ENCODE measurements around the gene MTCL1. TPM values are rescaled to one million over a fixed set of nuclear protein-coding genes. Genes with fewer than 3 reads are reported as not detected.

MTCL1 gene
- total RNA-seq, 1 donor from 2014 or later = 10.0 TPM

DNA sequence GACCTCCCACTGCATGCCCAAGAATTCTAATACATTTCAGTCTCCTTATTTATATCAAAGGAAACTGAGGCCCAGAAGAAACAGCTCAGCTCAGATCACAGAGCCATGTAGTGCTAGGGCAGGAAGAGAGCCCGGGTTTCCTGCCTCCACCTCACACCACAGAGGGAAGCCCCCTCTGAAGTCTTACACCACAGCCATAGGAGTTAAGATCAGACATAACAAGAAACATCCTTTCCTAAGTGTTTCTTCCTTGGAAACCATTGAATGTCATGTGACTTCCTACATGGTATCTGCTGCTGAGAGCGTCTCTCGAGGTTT, 102.1 kb downstream of the MTCL1 start:
- no peaks in the 10 kb centered on the region for H3K27me3 ChIP-seq (ENCODE audit: control insufficient read depth, insufficient read depth, low read length)
- peaks cover 7% of the 10 kb centered on the region for H3K36me3 ChIP-seq (ENCODE audit: control insufficient read depth, insufficient read depth, low read length)
- no peak overlapping the region for H3K4me3 ChIP-seq (ENCODE audit: low read depth, low read length)
- TF ChIP-seq, protein P1, sequence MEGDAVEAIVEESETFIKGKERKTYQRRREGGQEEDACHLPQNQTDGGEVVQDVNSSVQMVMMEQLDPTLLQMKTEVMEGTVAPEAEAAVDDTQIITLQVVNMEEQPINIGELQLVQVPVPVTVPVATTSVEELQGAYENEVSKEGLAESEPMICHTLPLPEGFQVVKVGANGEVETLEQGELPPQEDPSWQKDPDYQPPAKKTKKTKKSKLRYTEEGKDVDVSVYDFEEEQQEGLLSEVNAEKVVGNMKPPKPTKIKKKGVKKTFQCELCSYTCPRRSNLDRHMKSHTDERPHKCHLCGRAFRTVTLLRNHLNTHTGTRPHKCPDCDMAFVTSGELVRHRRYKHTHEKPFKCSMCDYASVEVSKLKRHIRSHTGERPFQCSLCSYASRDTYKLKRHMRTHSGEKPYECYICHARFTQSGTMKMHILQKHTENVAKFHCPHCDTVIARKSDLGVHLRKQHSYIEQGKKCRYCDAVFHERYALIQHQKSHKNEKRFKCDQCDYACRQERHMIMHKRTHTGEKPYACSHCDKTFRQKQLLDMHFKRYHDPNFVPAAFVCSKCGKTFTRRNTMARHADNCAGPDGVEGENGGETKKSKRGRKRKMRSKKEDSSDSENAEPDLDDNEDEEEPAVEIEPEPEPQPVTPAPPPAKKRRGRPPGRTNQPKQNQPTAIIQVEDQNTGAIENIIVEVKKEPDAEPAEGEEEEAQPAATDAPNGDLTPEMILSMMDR (IDR thresholded peaks at IDR 0.05; ENCODE audit: insufficient read depth, low read length, severe bottlenecking) = no peak
- FAIRE-seq = no peak
- no peak for DNase-seq (ENCODE audit: low read depth)

DNA sequence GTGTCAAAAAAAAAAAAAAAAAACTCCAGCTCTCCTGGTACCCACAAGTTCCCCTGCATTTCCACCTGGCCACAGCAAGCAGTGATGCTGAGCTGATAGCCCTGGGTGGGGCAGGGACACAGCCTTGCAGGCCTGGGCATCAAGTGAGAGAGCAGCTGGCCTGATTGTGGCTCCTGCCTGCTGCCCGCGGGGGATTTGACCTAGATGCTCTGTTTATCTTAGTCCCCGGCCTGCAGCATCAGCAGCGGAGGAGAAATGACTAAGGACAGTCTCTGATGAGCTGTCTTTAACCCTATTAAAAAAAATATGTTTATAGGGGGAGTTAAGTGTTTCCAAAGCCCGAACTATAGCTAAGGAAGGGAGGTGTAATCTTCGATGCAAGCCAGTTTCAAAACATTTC, 102.6 kb downstream of the MTCL1 start:
- no peak for DNase-seq (ENCODE audit: low read depth)
- Histone ChIP-seq H3K27me3 (ENCODE audit: control insufficient read depth, insufficient read depth, low read length) (no peaks in the 10 kb centered on the region), H3K36me3 (ENCODE audit: control insufficient read depth, insufficient read depth, low read length) (peaks cover 8% of the 10 kb centered on the region), H3K4me3 (ENCODE audit: low read depth, low read length) (no peak overlapping the region)
- TF ChIP-seq, protein P1 (IDR thresholded peaks at IDR 0.05; ENCODE audit: insufficient read depth, low read length, severe bottlenecking) = no peak
- FAIRE-seq = no peak

DNA sequence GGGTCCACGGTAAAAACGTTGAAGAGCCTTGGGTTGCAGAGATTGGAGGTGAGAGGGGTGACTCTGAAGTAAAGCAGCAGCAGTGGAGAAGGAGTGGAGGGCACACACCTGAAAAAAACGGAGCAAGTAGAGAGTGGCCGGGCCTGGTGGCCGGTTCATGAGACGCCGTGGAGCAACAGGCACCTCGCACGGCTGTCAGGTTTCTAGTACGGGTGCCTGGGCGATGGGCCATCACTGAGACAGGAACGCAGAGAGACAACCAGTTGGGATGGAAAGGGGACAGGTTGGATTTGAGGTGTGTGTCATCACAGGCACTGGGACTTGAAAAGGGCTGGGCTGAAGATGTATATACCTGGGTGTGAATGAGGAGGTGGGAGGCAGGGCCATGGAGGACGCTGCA, 104.2 kb downstream of the MTCL1 start:
- DNase-seq (ENCODE audit: low read depth) = no peak
- TF ChIP-seq, protein P1 (IDR thresholded peaks at IDR 0.05; ENCODE audit: insufficient read depth, low read length, severe bottlenecking) = no peak

DNA sequence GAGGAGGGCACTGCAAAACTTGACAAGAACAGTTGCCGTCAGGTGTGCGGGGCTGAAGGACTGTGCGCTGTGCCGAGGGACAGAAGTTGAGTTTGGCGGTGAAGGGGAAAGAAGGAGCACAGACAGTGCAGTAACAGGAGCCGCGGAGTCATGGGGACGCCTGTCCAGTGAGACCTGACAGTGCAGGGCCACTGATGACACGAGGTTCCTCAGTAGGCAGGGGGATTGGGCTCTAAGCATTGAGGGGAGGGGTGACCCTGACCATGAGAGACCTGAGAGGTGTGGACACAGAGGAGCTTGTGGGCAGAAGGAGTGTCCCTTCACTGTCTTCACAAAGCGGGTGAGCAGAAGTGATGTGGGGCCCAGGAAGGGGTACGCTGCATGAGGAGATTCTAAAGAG, 104.8 kb downstream of the MTCL1 start:
- H3K27me3 ChIP-seq (ENCODE audit: control insufficient read depth, insufficient read depth, low read length) = no peaks in the 10 kb centered on the region
- FAIRE-seq (no peak), DNase-seq (ENCODE audit: low read depth) (no peak)
- H3K4me3 ChIP-seq (ENCODE audit: low read depth, low read length) = no peak overlapping the region
- H3K36me3 ChIP-seq (ENCODE audit: control insufficient read depth, insufficient read depth, low read length) = peaks cover 11% of the 10 kb centered on the region
- TF ChIP-seq, protein P1 (IDR thresholded peaks at IDR 0.05; ENCODE audit: insufficient read depth, low read length, severe bottlenecking) = no peak

More for the DNA sequence above, 104.2 kb downstream of the MTCL1 start:
- no peaks in the 10 kb centered on the region for H3K27me3 ChIP-seq (ENCODE audit: control insufficient read depth, insufficient read depth, low read length)
- FAIRE-seq = no peak
- no peak overlapping the region for H3K4me3 ChIP-seq (ENCODE audit: low read depth, low read length)
- peaks cover 10% of the 10 kb centered on the region for H3K36me3 ChIP-seq (ENCODE audit: control insufficient read depth, insufficient read depth, low read length)

DNA sequence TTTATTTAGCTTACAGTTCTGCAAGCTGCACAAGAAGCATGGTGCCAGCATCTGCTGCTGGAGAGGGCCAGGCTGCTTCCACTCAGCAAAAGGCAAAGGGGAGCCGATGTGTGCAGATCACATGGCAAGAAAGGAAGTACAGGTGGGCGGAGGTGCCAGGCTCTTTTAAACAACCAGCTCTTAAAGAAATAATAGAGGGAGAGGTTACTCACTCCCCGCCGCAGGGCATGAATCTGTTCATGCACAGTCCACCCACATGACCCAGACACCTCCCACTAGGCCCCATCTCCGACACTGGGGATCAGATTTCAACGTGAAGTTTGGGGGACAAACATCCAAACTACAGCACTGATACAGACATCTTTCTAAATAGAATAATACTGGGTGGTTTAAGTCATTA, 105.8 kb downstream of the MTCL1 start:
- FAIRE-seq = no peak
- peaks cover 13% of the 10 kb centered on the region for H3K36me3 ChIP-seq (ENCODE audit: control insufficient read depth, insufficient read depth, low read length)
- DNase-seq (ENCODE audit: low read depth) = peak; percentile 40
- no peak overlapping the region for H3K4me3 ChIP-seq (ENCODE audit: low read depth, low read length)
- no peaks in the 10 kb centered on the region for H3K27me3 ChIP-seq (ENCODE audit: control insufficient read depth, insufficient read depth, low read length)
- TF ChIP-seq, protein P1 (IDR thresholded peaks at IDR 0.05; ENCODE audit: insufficient read depth, low read length, severe bottlenecking) = no peak

DNA sequence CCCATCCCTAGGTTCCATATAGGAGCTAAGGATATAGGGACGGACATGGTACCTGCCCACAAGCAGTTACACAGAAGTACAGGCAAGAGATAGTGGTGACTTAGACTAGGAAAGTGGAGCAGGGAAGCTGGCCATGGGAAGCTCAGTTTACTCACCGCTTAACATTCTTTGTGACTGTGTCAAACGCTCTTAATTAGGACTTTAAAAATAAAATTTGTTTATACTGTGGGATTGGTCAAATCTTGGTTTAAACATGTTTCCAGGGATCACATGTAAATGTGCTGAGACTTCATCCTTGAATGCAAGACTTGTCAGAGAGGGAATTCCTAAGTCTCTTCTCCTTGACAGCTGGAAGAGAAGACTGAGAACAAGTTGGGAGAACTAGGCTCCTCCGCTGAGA, 107.3 kb downstream of the MTCL1 start:
- peaks cover 11% of the 10 kb centered on the region for H3K36me3 ChIP-seq (ENCODE audit: control insufficient read depth, insufficient read depth, low read length)
- no peak for FAIRE-seq
- no peaks in the 10 kb centered on the region for H3K27me3 ChIP-seq (ENCODE audit: control insufficient read depth, insufficient read depth, low read length)

More for the DNA sequence above, 107.3 kb downstream of the MTCL1 start:
- no peak overlapping the region for H3K4me3 ChIP-seq (ENCODE audit: low read depth, low read length)
- DNase-seq (ENCODE audit: low read depth) = no peak
- TF ChIP-seq, protein P1 (IDR thresholded peaks at IDR 0.05; ENCODE audit: insufficient read depth, low read length, severe bottlenecking) = no peak

Measured in bronchial epithelial cell (primary cell).